Measurements from ENCODE around the gene SLC39A5. TPM values are rescaled to one million over a fixed set of nuclear protein-coding genes. Genes with fewer than 3 reads are reported as not detected.

Gene SLC39A5
- total RNA-seq, 1 donor from 2014 or later = 0.76 TPM

- no peak for TF ChIP-seq CTCF (IDR thresholded peaks at IDR 0.05; ENCODE audit: unreplicated experiment)
- Mint-ChIP-seq H3K27ac (no peak overlapping the region), H3K27me3 (ENCODE audit: low read depth) (no peaks in the 10 kb centered on the region), H3K9me3 (no peaks in the 10 kb centered on the region), H3K4me1 (no peaks in the 10 kb centered on the region), H3K4me3 (no peak overlapping the region), H3K36me3 (peaks cover 39% of the 10 kb centered on the region)
- DNase-seq (ENCODE audit: low spot score in 2 of 2, unreplicated experiment in 2 of 2) = no peak
Measured at GRCh38 chr12:56247923-56248322, 18.1 kb downstream of the SLC39A5 start.

DNA sequence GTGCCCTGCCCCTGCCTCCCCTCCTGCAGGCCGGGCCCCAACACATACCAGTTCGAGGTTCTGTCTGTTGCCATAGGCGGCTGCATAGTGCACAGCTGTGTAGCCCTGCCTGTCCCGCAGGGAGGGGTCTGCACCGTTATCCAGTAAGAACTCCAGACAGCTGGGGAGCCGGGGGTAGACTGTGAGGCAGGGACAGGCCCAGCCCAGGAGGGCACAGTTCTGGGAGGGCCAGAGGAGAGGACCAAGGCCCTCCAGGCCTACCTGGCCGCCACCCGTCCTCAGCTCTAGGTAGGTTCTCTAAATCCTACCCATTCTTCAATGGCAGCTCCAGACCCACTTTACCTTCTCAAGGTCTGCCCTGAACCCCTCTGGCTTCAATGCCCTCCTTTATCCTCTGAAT, 18.9 kb downstream of the SLC39A5 start:
- Mint-ChIP-seq H3K9me3 (no peaks in the 10 kb centered on the region), H3K4me3 (no peak overlapping the region), H3K36me3 (peaks cover 42% of the 10 kb centered on the region), H3K27ac (no peak overlapping the region), H3K4me1 (no peaks in the 10 kb centered on the region), H3K27me3 (ENCODE audit: low read depth) (no peaks in the 10 kb centered on the region)
- no peak for DNase-seq (ENCODE audit: low spot score in 2 of 2, unreplicated experiment in 2 of 2)
- no peak for TF ChIP-seq CTCF (IDR thresholded peaks at IDR 0.05; ENCODE audit: unreplicated experiment)

GRCh38 chr12:56252649-56253048, 22.8 kb downstream of the SLC39A5 start:
- Mint-ChIP-seq H3K36me3 (peaks cover 40% of the 10 kb centered on the region), H3K9me3 (no peaks in the 10 kb centered on the region), H3K4me3 (no peak overlapping the region), H3K27ac (no peak overlapping the region), H3K27me3 (ENCODE audit: low read depth) (no peaks in the 10 kb centered on the region), H3K4me1 (peaks cover 8% of the 10 kb centered on the region)
- no peak for TF ChIP-seq CTCF (IDR thresholded peaks at IDR 0.05; ENCODE audit: unreplicated experiment)
- no peak for DNase-seq (ENCODE audit: low spot score in 2 of 2, unreplicated experiment in 2 of 2)

DNA sequence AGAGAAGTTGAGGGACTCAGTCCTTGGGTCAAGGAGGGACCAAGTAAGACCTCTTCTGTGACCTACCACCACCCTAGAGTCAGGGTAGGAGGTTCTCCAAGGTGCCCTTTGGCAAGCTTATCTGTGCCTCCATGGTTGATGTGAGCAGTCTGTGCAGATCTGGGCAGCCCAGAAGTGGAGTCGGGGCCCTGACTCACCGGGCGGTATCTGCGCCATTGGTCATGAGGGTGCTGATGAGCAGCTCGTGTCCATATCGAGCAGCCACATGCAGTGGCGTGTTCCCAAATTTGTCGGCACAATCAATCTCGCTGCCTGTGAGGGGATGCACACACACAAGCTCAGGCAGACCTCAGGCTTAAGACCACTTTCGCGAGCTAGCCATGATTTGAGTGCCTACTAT, 23.2 kb downstream of the SLC39A5 start:
- peaks cover 38% of the 10 kb centered on the region for H3K36me3 Mint-ChIP-seq
- H3K4me3 Mint-ChIP-seq = no peak overlapping the region
- DNase-seq (ENCODE audit: low spot score in 2 of 2, unreplicated experiment in 2 of 2) = no peak
- no peaks in the 10 kb centered on the region for H3K27me3 Mint-ChIP-seq (ENCODE audit: low read depth)
- no peaks in the 10 kb centered on the region for H3K9me3 Mint-ChIP-seq
- no peak overlapping the region for H3K27ac Mint-ChIP-seq
- peaks cover 8% of the 10 kb centered on the region for H3K4me1 Mint-ChIP-seq
- no peak for TF ChIP-seq CTCF (IDR thresholded peaks at IDR 0.05; ENCODE audit: unreplicated experiment)

- Mint-ChIP-seq H3K36me3 (peaks cover 35% of the 10 kb centered on the region), H3K27ac (no peak overlapping the region), H3K27me3 (ENCODE audit: low read depth) (no peaks in the 10 kb centered on the region), H3K4me3 (no peak overlapping the region), H3K4me1 (peaks cover 15% of the 10 kb centered on the region), H3K9me3 (no peaks in the 10 kb centered on the region)
- no peak for DNase-seq (ENCODE audit: low spot score in 2 of 2, unreplicated experiment in 2 of 2)
- TF ChIP-seq CTCF (IDR thresholded peaks at IDR 0.05; ENCODE audit: unreplicated experiment) = no peak
Measured at GRCh38 chr12:56255671-56256070, 25.8 kb downstream of the SLC39A5 start.

- Mint-ChIP-seq H3K9me3 (no peaks in the 10 kb centered on the region), H3K36me3 (peaks cover 35% of the 10 kb centered on the region), H3K4me3 (peak overlapping the region; percentile 94), H3K27ac (peak overlapping the region; percentile 92), H3K27me3 (ENCODE audit: low read depth) (no peaks in the 10 kb centered on the region), H3K4me1 (peaks cover 15% of the 10 kb centered on the region)
- no peak for TF ChIP-seq CTCF (IDR thresholded peaks at IDR 0.05; ENCODE audit: unreplicated experiment)
- no peak for DNase-seq (ENCODE audit: low spot score in 2 of 2, unreplicated experiment in 2 of 2)
Measured at GRCh38 chr12:56256326-56256960, 26.6 kb downstream of the SLC39A5 start.
